Thoracic aorta (tissue), 2 donors: ENCODE results near the gene NECAP2. TPM values are rescaled to one million over a fixed set of nuclear protein-coding genes. Genes with fewer than 3 reads are reported as not detected.

Experiments used
- ATAC-seq: fragments of 150-250 bp; one replicate; pipeline ENCODE4 v1.8.0; 2017; ENCODE audit warnings: low read depth; ENCODE audit not compliant: insufficient number of reproducible peaks, low FRiP score
- DNase-seq: peaks from one replicate; pipeline ENCODE4 v3.0.0-alpha.2; 2020; ENCODE audit warnings: low spot score
- H3K27ac ChIP-seq, 2 donors: fragments of 200-600 bp; sonication (generic); 1 replicate in 1 of 2; 2 replicates in 1 of 2; pipeline ENCODE4 v1.5.1; 2016; ENCODE audit warnings: mild to moderate bottlenecking in 2 of 2, moderate library complexity in 2 of 2
- H3K27me3 ChIP-seq: fragments of 200-600 bp; sonication (generic); replicated peaks from 2 replicates; pipeline ENCODE4 v1.6.0; 2016; ENCODE audit warnings: mild to moderate bottlenecking; ENCODE audit not compliant: insufficient read depth
- H3K36me3 ChIP-seq: fragments of 200-600 bp; sonication (generic); one replicate; pipeline ENCODE4 v1.5.1; 2016
- H3K4me1 ChIP-seq, 2 donors: fragments of 200-600 bp; sonication (generic); 1 replicate in 1 of 2; 2 replicates in 1 of 2; pipeline versions ENCODE4 v1.5.1 to v1.6.0; 2016; ENCODE audit warnings: low read depth in 2 of 2, mild to moderate bottlenecking in 1 of 2; ENCODE audit not compliant: control insufficient read depth in 1 of 2
- H3K4me3 ChIP-seq: fragments of 200-600 bp; sonication (generic); 2 replicates; pipeline ENCODE4 v1.5.1; 2016; ENCODE audit warnings: mild to moderate bottlenecking
- H3K9me3 ChIP-seq: fragments of 200-600 bp; sonication (generic); 2 replicates; pipeline ENCODE4 v1.5.1; 2016
- total RNA-seq, 2 donors: library from RNA; depleted of rRNA; stranded (reverse); fragments of >200 nt; gene quantifications; one replicate each; pipeline versions ENCODE4 v1.1.0 to v1.2.3, GENCODE V29; 2016
- TF ChIP-seq, protein P1 (sequence below): fragments of 200-600 bp; sonication (generic); IDR thresholded peaks from one replicate; pipeline ENCODE4 v1.5.1; 2019; ENCODE audit warnings: antibody characterized with exemption

Gene NECAP2
- total RNA-seq, 2 donors from 2014 or later, result 38.9 to 55.1 TPM

DNA sequence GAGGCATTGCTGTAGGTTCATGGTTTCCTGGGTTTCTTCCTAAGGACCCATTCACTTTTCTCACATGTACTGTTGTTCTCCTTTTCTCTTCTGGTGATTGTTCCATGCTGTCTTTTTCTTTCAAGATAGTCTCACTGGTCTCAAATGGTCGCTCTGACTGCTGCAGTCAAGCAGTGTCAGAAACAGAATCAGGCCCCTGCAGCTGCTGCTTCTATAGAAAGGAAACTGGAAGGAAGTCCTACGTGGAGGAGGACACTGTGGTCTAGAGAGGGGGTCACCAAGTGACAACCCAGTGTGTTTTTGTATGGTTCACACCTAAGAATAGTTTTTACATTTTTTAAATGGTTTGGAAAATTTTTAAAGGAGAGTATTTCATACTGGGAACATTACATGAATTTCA, 2.4 kb downstream of the NECAP2 start:
- TF ChIP-seq, protein P1, sequence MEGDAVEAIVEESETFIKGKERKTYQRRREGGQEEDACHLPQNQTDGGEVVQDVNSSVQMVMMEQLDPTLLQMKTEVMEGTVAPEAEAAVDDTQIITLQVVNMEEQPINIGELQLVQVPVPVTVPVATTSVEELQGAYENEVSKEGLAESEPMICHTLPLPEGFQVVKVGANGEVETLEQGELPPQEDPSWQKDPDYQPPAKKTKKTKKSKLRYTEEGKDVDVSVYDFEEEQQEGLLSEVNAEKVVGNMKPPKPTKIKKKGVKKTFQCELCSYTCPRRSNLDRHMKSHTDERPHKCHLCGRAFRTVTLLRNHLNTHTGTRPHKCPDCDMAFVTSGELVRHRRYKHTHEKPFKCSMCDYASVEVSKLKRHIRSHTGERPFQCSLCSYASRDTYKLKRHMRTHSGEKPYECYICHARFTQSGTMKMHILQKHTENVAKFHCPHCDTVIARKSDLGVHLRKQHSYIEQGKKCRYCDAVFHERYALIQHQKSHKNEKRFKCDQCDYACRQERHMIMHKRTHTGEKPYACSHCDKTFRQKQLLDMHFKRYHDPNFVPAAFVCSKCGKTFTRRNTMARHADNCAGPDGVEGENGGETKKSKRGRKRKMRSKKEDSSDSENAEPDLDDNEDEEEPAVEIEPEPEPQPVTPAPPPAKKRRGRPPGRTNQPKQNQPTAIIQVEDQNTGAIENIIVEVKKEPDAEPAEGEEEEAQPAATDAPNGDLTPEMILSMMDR, result no peak
- Histone ChIP-seq H3K27ac (no peak overlapping the region), H3K4me1 (peaks cover 11 to 21% of the 10 kb centered on the region in 2 donors), H3K27me3 (no peaks in the 10 kb centered on the region), H3K36me3 (peaks cover 35% of the 10 kb centered on the region), H3K4me3 (no peak overlapping the region), H3K9me3 (no peaks in the 10 kb centered on the region)
- no peak for ATAC-seq
- DNase-seq, result no peak

DNA sequence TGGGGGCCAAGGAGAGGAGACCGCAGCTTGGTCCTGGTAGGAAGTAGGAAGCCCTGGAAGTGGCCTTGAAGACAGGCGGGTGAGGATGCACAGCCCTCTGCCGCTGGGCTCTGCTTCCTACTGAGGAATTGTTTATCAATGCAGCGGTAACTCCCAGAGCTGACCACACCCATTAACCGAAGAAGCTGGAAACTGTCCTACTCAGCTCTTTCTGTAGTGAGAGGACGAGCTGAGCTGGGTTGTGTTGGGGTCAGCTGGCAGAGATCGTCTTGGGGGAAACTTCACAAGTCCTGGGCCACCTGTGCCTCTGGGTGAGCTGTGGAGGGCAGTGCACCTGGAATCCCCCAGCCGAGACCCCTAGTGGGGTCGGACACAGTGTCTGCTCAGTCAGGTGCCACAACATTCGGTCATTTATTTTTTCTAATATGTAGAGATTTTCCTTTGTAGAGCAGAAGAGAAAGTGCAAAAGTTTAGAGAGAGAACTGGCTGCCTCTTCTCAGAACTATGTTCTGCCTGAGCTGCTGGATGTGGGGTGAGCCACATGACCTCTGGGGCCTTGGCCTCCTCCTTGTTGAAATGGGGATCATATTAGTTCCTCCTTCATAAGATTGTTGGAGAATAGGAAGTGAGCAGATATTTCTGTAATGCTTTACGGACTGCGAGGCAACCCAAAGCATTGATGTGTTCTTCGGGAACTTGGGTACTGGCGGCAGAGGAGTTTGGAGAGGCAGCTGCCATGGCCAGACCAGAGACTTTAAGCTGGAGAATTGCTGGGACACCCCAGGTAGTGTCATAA, 3.6 kb downstream of the NECAP2 start:
- DNase-seq (no peak), ATAC-seq (no peak)
- Histone ChIP-seq H3K27ac (no peak overlapping the region), H3K36me3 (peaks cover 46% of the 10 kb centered on the region), H3K4me3 (no peak overlapping the region), H3K9me3 (no peaks in the 10 kb centered on the region), H3K27me3 (no peaks in the 10 kb centered on the region), H3K4me1 (peaks cover 11 to 21% of the 10 kb centered on the region in 2 donors)
- TF ChIP-seq, protein P1, result no peak

DNA sequence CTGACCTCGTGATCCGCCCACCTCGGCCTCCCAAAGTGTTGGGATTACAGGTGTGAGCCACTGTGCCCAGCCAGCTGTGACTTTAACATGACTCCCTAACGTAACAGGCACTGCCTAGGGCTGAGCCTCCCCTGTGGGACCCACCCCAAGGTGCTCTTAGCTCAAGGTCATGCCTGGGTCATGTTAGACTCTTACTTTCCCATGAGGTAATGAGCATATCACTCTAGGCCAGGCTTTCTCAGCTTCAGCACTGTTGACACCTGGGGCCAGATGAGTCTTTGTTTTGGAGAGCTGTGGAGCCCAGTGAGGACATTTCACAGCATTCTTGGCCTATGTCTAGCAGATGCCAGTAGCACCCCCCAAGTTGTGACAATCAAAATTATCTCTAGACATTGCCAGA, 4.5 kb downstream of the NECAP2 start:
- DNase-seq (no peak), ATAC-seq (no peak)

DNA sequence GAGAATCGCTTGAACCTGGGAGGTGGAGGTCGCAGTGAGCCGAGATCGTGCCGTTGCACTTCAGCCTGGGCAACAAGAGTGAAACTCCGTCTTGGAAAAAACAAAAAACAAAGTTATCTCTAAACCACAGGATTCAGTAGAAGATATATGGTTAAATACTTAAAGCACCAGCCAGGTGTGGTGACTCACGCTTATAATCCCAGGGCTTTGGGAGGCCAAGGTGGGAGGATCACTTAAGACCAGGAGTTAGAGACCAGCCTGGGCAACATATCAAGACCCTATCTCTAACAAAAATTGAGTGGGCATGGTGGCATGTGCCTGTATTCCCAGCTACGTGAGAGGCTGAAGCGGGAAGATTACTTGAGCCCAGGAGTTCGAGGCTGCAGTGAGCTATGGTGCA, 5.6 kb downstream of the NECAP2 start:
- ATAC-seq (no peak), DNase-seq (no peak)
- Histone ChIP-seq H3K4me1 (peaks cover 11 to 20% of the 10 kb centered on the region in 2 donors), H3K4me3 (no peak overlapping the region), H3K27ac (no peak overlapping the region), H3K36me3 (peaks cover 54% of the 10 kb centered on the region), H3K27me3 (no peaks in the 10 kb centered on the region), H3K9me3 (no peaks in the 10 kb centered on the region)
- TF ChIP-seq, protein P1, result no peak

More for the DNA sequence above, 4.5 kb downstream of the NECAP2 start:
- H3K36me3 ChIP-seq, result peaks cover 54% of the 10 kb centered on the region
- H3K4me1 ChIP-seq, result peaks cover 11 to 21% of the 10 kb centered on the region in 2 donors
- no peak overlapping the region for H3K27ac ChIP-seq
- TF ChIP-seq, protein P1, result no peak
- no peak overlapping the region for H3K4me3 ChIP-seq
- no peaks in the 10 kb centered on the region for H3K27me3 ChIP-seq
- H3K9me3 ChIP-seq, result no peaks in the 10 kb centered on the region

DNA sequence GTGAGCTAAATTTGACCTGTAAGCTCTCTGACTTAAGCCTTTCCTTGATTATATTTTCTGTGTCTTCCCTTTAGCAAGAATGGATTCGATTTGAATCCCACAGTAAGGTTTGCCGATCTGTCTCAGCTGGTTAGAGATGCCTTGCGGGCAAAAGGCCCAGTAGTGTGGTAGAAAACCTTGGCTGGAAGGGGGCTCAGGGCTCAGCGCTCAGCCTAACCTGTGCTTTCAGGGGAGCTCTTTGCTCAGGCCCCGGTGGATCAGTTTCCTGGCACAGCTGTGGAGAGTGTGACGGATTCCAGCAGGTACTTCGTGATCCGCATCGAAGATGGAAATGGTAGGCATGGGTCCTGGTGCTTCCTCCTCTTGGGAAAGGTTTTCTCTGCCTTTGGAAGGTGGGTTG, 7.1 kb downstream of the NECAP2 start:
- peaks cover under 1 to 4% of the 10 kb centered on the region in 2 donors for H3K4me1 ChIP-seq
- no peak for DNase-seq
- no peak overlapping the region for H3K4me3 ChIP-seq
- no peaks in the 10 kb centered on the region for H3K9me3 ChIP-seq
- TF ChIP-seq, protein P1, result no peak
- H3K36me3 ChIP-seq, result peaks cover 63% of the 10 kb centered on the region
- H3K27me3 ChIP-seq, result no peaks in the 10 kb centered on the region
- ATAC-seq, result no peak
- H3K27ac ChIP-seq, result no peak overlapping the region
